ENCODE results near the gene LSG1.

GRCh38 chr3:194664857-194665256 is 7.1 kb downstream of the LSG1 start:
- TF ChIP-seq CTCF (IDR thresholded peaks at IDR 0.05; ENCODE audit: low read depth, low read length, poor library complexity, severe bottlenecking) (no peak), EZH2phosphoT487 (IDR thresholded peaks at IDR 0.05; ENCODE audit: borderline replicate concordance, low read length) (no peak)

All from DOHH2 (cell line).